Activated effector memory CD4-positive, alpha-beta T cell treated with anti-CD3 and anti-CD28 coated beads, Interleukin-2, amount 50 U/mL, for 16 hours (primary cell): ENCODE results near the gene TFIP11.

Source experiments
- DNase-seq: peaks from one replicate; pipeline ENCODE4 v3.0.0-alpha.2; 2020

Gene TFIP11

DNA sequence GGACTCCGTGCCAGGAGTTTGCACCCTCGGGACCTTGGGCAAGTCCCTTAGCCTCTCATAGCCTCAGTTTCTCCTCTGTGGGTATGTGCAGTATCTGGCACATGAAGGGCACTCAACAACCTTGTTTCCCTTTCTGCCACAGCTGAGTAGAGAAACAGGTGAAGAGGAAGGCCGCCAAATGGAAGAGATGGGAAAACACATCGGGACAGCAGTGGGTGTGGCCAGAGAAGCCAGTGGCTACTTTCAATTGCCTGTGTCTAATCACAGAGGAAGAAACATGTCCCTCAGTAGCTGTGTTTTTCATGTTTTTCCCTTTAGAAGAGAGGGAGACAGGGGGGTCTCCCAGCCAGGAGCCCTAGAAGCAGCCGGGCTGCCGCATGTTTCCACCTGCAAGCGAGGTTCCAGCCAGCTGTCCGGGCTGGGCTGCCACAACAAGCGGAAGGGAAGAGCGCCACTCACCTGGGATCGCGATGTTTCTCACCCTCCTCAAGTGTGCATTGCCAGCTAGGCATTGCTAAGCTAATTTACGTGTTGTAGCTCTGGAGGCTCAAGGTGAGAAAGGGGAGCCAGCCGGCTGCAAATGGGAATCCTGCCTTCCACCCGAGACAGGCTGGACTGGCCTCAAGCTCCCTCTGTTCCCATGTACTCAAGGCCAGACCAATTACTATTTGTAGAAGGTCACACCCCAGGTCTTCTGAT lies 66.5 kb downstream of the TFIP11 start:
- no peak for DNase-seq

DNA sequence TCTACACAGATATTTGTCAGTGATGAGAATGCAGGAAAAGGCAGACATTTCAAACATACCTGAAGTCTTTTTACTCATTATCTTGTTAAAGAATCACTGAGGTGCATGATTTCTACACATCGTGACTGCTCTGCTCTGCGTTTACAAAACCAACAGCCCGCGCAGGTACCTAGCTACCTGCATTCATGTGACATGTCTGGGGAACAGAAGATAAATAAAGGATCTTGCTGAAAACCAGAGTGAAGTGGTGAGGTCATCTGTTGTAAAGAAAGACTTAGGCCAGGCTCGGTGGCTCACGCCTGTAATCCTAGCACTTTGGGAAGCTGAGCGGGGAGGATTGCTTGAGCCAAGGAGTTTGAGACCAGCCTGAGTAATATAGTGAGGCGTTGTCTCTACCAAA lies 67.5 kb downstream of the TFIP11 start:
- DNase-seq = no peak

DNA sequence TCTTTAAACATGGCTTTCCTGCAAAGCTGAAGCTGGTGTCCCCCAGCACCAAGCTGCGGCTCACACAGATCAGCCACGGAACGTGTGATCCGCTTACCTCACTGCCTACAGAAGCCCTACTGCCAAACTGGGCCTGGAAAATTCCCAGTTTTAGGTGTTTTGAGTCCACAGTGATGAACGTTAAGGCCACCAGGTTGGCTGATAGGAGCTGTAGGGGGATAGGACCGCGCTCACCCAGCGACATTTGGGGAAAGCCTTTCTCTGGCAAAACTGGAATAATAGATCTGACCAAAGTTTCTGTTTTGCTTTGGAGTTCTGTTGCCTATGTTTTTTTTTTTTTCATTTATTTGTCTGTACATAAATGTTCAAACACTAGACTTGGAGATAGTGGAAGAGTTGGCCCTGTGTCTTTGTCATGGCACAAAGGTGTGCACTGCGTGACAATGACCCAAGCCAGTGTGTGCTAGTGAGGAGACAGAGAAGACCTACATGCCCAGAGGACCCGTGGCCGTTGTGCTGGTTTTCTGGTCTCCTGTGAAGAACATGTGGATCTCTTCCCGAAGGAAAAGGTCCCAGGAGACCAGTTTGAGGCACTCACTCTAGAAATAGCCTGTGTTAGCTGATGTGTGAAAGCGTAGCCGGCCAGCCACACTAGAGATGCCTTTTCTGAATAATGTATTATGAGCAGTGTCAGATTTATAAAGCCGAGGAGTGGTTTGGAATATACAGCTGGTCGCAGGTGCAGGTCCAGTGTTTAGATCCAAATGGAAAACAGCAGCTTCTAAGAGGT lies 68.2 kb downstream of the TFIP11 start:
- no peak for DNase-seq

DNA sequence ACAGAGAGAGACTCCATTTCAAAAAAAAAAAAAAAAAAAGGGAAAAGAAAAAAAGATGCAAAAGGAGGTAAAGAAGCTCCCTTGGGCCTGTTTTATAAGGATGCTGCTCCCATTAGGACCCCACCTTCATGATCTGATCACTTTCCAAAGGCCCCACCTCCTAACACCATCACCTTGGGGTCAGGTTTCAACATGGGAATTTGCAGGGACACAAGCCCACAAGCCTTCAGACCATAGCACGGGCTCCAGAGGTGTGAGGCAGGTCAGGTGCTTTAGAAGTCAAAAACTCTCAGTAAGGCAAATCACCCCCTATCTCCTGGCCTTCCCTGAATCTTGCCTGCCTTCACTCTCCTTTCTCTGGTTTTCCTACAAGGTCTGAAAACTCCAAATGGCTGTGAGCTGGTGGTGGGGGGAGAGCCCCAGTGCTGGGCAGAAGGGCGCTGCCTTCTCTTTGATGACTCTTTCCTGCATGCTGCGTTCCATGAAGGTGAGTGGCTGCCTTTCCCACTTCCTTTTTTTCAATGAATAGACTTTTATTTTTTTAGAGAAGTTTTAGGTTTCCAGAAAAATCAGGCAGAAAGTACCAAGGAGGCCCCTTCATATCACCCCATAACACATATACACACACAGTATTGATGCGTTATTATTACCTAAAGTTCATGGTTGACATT lies 70.1 kb downstream of the TFIP11 start:
- no peak for DNase-seq
